GM12892 (cell line): ENCODE measurements around the gene CHTF18.

ENCODE experiments used
- POLR2AphosphoS5 ChIP-seq: IDR thresholded peaks from 2 replicates; pipeline ENCODE4 v1.6.1; 2011; ENCODE audit warnings: low read depth, low read length, control low read depth
- TAF1 ChIP-seq: IDR thresholded peaks from 2 replicates; pipeline ENCODE4 v1.6.1; 2011; ENCODE audit warnings: low read depth, mild to moderate bottlenecking, control low read depth, low read length, borderline replicate concordance

DNA sequence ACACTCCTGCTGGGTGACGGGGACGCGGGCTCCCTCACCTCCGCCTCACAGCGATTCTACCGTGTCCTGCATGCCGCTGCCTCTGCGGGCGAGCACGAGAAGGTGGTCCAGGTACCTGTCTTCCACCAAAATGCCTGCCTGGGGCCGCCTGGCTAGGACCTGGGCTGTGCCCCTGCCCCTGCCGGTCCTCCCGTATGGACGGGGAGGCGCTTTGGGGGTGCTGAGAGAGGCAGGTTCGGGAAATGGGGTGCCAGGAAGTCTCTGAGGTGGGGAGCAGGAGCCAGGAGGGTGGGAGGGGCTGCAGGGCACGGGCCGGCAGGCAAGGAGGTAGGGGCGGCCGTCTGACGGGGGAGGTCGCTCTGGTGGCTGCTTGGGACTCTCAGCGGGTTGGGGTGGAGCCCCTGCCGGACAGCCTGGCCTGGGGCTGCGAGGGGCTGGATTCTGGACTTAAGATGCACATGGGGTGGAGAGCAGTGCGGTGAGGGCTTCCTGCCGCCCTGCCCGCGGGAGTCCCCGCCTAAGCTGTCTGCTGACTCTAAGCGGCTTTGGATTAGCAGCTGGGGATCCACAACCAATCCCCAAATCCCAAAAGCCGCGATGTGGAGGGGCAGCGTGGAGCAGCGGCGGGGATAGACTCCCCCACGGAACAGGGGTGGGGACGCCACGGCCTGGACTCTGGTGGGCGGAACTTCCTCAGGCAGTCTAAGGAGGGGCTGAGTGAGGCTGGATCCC is 5.8 kb downstream of the CHTF18 start:
- no peak for TF ChIP-seq POLR2AphosphoS5
- TF ChIP-seq TAF1, result no peak
